ENCODE data around the gene RAD18.
A peak's percentile ranks its signal among the peaks of the same experiment; 100 is the strongest.

The RAD18 gene

DNA sequence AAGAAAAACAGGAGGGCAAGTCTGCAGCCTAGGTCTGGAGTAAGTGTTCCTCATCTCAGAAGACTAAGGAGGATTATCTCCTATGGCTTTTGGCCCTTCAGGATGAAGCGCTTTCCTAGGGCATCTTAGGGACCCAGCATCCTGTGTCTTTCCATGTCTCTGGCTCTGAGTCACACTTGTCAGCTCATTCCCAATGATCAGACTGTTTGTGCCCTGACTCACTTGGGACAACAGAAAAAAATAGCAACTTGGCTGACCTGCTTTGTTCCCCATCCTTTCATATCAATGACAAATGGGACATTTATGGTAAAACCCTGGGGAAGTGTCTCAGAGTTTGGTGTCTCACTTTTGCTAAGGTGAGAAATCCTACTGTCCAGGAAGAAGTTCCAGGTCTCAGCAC lies 117.6 kb downstream of the RAD18 start:
- DNase-seq (ENCODE audit: low read depth): peak; percentile 61
- TF ChIP-seq, protein P1, sequence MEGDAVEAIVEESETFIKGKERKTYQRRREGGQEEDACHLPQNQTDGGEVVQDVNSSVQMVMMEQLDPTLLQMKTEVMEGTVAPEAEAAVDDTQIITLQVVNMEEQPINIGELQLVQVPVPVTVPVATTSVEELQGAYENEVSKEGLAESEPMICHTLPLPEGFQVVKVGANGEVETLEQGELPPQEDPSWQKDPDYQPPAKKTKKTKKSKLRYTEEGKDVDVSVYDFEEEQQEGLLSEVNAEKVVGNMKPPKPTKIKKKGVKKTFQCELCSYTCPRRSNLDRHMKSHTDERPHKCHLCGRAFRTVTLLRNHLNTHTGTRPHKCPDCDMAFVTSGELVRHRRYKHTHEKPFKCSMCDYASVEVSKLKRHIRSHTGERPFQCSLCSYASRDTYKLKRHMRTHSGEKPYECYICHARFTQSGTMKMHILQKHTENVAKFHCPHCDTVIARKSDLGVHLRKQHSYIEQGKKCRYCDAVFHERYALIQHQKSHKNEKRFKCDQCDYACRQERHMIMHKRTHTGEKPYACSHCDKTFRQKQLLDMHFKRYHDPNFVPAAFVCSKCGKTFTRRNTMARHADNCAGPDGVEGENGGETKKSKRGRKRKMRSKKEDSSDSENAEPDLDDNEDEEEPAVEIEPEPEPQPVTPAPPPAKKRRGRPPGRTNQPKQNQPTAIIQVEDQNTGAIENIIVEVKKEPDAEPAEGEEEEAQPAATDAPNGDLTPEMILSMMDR (conservative IDR thresholded peaks at IDR 0.05; ENCODE audit: control insufficient read depth, insufficient read depth, low read depth, low read length): no peak
- H3K4me3 ChIP-seq (ENCODE audit: control insufficient read depth, low read depth, low read length): no peak overlapping the region

DNA sequence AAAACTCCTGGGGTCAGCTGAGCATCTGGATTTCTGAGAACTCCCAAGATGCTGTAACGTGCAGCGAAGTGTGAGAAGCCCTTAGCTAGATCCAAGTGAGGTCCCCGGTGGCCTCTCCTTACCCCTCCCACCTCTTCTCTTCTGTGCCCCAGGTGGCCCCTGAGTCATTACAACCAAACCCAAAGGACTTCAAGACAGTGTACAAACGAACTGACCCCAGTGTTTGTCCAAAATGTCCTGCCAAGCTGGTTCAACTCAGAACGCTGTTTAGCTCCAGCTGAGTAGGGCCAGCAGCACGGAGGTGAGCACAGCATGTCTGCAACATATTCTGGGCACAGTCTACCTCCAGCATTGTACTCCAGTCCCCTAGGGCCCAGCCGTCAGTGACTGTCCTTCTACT lies 119.9 kb downstream of the RAD18 start:
- H3K4me3 ChIP-seq (ENCODE audit: control insufficient read depth, low read depth, low read length): no peak overlapping the region
- DNase-seq (ENCODE audit: low read depth): no peak
- TF ChIP-seq, protein P1 (conservative IDR thresholded peaks at IDR 0.05; ENCODE audit: control insufficient read depth, insufficient read depth, low read depth, low read length): no peak

GRCh38 chr3:8842293-8842692 lies 121.0 kb downstream of the RAD18 start:
- no peak overlapping the region for H3K4me3 ChIP-seq (ENCODE audit: control insufficient read depth, low read depth, low read length)
- DNase-seq (ENCODE audit: low read depth): no peak
- TF ChIP-seq, protein P1 (conservative IDR thresholded peaks at IDR 0.05; ENCODE audit: control insufficient read depth, insufficient read depth, low read depth, low read length): no peak

DNA sequence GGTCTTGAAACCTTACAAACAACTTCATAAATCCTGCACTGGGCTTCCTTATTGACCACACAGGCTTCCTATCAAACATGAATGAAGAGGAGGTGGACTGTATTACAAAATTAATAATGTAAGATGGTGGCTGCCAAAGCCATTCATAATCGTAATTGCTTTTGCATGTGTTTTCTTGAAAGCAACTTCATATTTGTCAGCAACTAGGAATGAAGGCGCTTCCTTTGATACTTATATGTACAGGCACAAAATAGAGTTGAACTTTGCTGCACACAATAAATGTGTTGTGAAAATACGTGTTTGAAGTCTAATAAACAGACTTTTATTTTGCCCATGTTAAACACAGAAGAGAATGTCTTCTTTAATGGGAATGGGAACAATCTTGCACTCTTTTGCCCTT lies 121.8 kb downstream of the RAD18 start:
- no peak overlapping the region for H3K4me3 ChIP-seq (ENCODE audit: control insufficient read depth, low read depth, low read length)
- TF ChIP-seq, protein P1 (conservative IDR thresholded peaks at IDR 0.05; ENCODE audit: control insufficient read depth, insufficient read depth, low read depth, low read length): no peak
- DNase-seq (ENCODE audit: low read depth): peak; percentile 31

DNA sequence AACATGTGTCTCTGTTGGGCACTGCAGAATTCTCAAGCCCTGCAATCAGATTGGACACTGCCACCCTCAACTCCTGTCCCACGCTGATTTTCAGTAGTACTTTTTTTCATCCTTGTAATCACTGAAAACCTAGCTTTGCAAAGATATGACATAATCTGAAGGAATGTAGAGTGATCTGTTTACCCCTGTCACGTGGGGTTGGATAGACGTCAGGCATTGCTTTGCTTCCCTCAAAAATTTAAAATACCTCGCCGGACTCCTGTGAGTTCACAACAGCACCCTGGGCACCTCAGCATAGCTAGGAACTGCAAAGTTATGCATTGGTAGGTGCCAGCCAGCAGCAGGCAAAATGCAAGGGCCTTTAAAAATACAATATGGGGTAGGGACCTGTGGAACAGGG lies 122.7 kb downstream of the RAD18 start:
- no peak overlapping the region for H3K4me3 ChIP-seq (ENCODE audit: control insufficient read depth, low read depth, low read length)
- TF ChIP-seq, protein P1 (conservative IDR thresholded peaks at IDR 0.05; ENCODE audit: control insufficient read depth, insufficient read depth, low read depth, low read length): no peak
- peak; percentile 35 for DNase-seq (ENCODE audit: low read depth)

GRCh38 chr3:8839607-8840325 lies 123.5 kb downstream of the RAD18 start:
- TF ChIP-seq, protein P1 (conservative IDR thresholded peaks at IDR 0.05; ENCODE audit: control insufficient read depth, insufficient read depth, low read depth, low read length): no peak
- H3K4me3 ChIP-seq (ENCODE audit: control insufficient read depth, low read depth, low read length): no peak overlapping the region
- no peak for DNase-seq (ENCODE audit: low read depth)
